CD14-positive monocyte (primary cell): Measurements from ENCODE around the gene LMBRD1. TPM values are rescaled to one million over a fixed set of nuclear protein-coding genes. Genes with fewer than 3 reads are reported as not detected.

Experiments used
- DNase-seq, 3 donors: peaks; one replicate each; pipeline ENCODE4 v3.0.0-alpha.2; 2011 to 2022
- H2AFZ ChIP-seq: 2 replicates; pipeline ENCODE4 v1.6.0; 2012; ENCODE audit warnings: mild to moderate bottlenecking, low read depth, low read length, inconsistent platforms; ENCODE audit not compliant: insufficient read depth, poor library complexity, severe bottlenecking
- H3K27ac ChIP-seq, 2 donors: 1 replicate in 1 of 2; 2 replicates in 1 of 2; pipeline ENCODE4 v1.5.1; 2012 to 2013; ENCODE audit warnings: low read length in 2 of 2, control low read depth in 1 of 2, inconsistent platforms in 1 of 2, low read depth in 1 of 2, mild to moderate bottlenecking in 1 of 2
- H3K27me3 ChIP-seq, 2 donors: one replicate each; pipeline versions ENCODE4 v1.6.0 to v1.6.1; 2011 to 2013; ENCODE audit warnings: low read length in 2 of 2; ENCODE audit not compliant: control insufficient read depth in 2 of 2, insufficient read depth in 2 of 2
- H3K36me3 ChIP-seq, 2 donors: replicated peaks in 1 of 2; 1 replicate in 1 of 2; 2 replicates in 1 of 2; pipeline versions ENCODE4 v1.5.1 to v1.6.1; 2012 to 2013; ENCODE audit warnings: low read length in 2 of 2, control low read depth in 1 of 2, inconsistent platforms in 1 of 2, mild to moderate bottlenecking in 1 of 2; ENCODE audit not compliant: insufficient read depth in 2 of 2, control insufficient read depth in 1 of 2
- H3K4me1 ChIP-seq, 2 donors: 1 replicate in 1 of 2; 2 replicates in 1 of 2; pipeline versions ENCODE4 v1.5.1 to v1.6.1; 2012 to 2013; ENCODE audit warnings: low read length in 2 of 2, control low read depth in 1 of 2, inconsistent platforms in 1 of 2, mild to moderate bottlenecking in 1 of 2, moderate library complexity in 1 of 2; ENCODE audit not compliant: insufficient read depth in 2 of 2, control insufficient read depth in 1 of 2
- H3K4me2 ChIP-seq: replicated peaks from 2 replicates; pipeline ENCODE3; 2012; ENCODE audit warnings: low read length, moderate library complexity, mild to moderate bottlenecking; ENCODE audit not compliant: poor library complexity, severe bottlenecking; ENCODE audit errors: extremely low read depth
- H3K4me3 ChIP-seq, 3 experiments: fragments of 200-600 bp in 1 of 3; sonication (generic) in 1 of 3; replicated peaks in 1 of 3; 1 replicate in 2 of 3; 2 replicates in 1 of 3; pipeline ENCODE4 v1.5.1; 2011 to 2013; ENCODE audit warnings: low read length in 3 of 3, mild to moderate bottlenecking in 3 of 3, control low read depth in 2 of 3, low read depth in 2 of 3, inconsistent platforms in 1 of 3, moderate library complexity in 1 of 3
- H3K79me2 ChIP-seq: 2 replicates; pipeline ENCODE4 v1.6.0; 2012; ENCODE audit warnings: mild to moderate bottlenecking, control low read depth, inconsistent platforms, low read length, moderate library complexity; ENCODE audit not compliant: insufficient read depth
- H3K9ac ChIP-seq: 2 replicates; pipeline ENCODE4 v1.6.0; 2017; ENCODE audit warnings: low read length, mild to moderate bottlenecking; ENCODE audit not compliant: insufficient read depth, poor library complexity, severe bottlenecking
- H3K9me3 ChIP-seq, 2 donors: replicated peaks in 1 of 2; 1 replicate in 1 of 2; 2 replicates in 1 of 2; pipeline versions ENCODE4 v1.5.1 to v1.6.1; 2012 to 2013; ENCODE audit warnings: low read length in 2 of 2, control low read depth in 1 of 2; ENCODE audit not compliant: control insufficient read depth in 1 of 2, insufficient read depth in 1 of 2
- H4K20me1 ChIP-seq: 2 replicates; pipeline ENCODE4 v1.6.0; 2012; ENCODE audit warnings: mild to moderate bottlenecking, low read length, control low read depth, moderate library complexity; ENCODE audit not compliant: insufficient read depth
- H3K27ac Mint-ChIP-seq, 7 donors: one replicate each; pipeline ENCODE4 v1.8.0; 2020; ENCODE audit warnings: mild to moderate bottlenecking in 7 of 7, mixed read lengths in 7 of 7, moderate library complexity in 6 of 7, inconsistent platforms in 2 of 7
- H3K27me3 Mint-ChIP-seq, 3 donors: one replicate each; pipeline ENCODE4 v1.8.0; 2021 to 2022; ENCODE audit warnings: low read depth in 3 of 3, mild to moderate bottlenecking in 3 of 3, mixed read lengths in 3 of 3, moderate library complexity in 3 of 3, inconsistent platforms in 1 of 3
- H3K36me3 Mint-ChIP-seq, 2 donors: one replicate each; pipeline ENCODE4 v1.8.0; 2020; ENCODE audit warnings: mixed read lengths in 2 of 2, inconsistent platforms in 1 of 2, mild to moderate bottlenecking in 1 of 2
- H3K4me1 Mint-ChIP-seq: one replicate; pipeline ENCODE4 v1.8.0; 2020; ENCODE audit warnings: mild to moderate bottlenecking, mixed read lengths
- H3K4me3 Mint-ChIP-seq, 2 donors: one replicate each; pipeline ENCODE4 v1.8.0; 2020; ENCODE audit warnings: mild to moderate bottlenecking in 2 of 2, mixed read lengths in 2 of 2, moderate library complexity in 1 of 2
- H3K9me3 Mint-ChIP-seq, 7 donors: one replicate each; pipeline ENCODE4 v1.8.0; 2020 to 2022; ENCODE audit warnings: mixed read lengths in 7 of 7, mild to moderate bottlenecking in 6 of 7, moderate library complexity in 6 of 7, inconsistent platforms in 2 of 7
- WGBS: methylation state at CpG from one replicate; pipeline ENCODE4 v1.1.5; 2013; ENCODE audit warnings: missing lambda C conversion rate; ENCODE audit not compliant: insufficient coverage; 5-methylcytosine and 5-hydroxymethylcytosine counted together
- intact Hi-C, 2 donors: fragments of 100-400 bp; cut with micrococcal nuclease; formaldehyde crosslinking; loops; one replicate each; pipeline versions ENCODE4 v1.15.0 to v1.15.1; 2023
- polyA plus RNA-seq, 3 donors: library from polyadenylated mRNA; depleted of rRNA in 1 of 3; unstranded in 2 of 3; stranded (reverse) in 1 of 3; fragments of 300-500 nt in 2 of 3; fragments of >200 nt in 1 of 3; fragmentation: Illumina TruSeq in 2 of 3; gene quantifications; 1 replicate in 2 of 3; 2 replicates in 1 of 3; pipeline ENCODE4 v1.2.3, GENCODE V29; 2012 to 2021
- TF ChIP-seq, protein P1 (sequence below): fragments of 200-600 bp; IDR thresholded peaks from one replicate; pipeline ENCODE4 v1.8.0; 2022; ENCODE audit warnings: antibody characterized with exemption, mild to moderate bottlenecking

LMBRD1 gene
- polyA plus RNA-seq, 3 donors = 24.7 to 71.6 (median 64.2) TPM

DNA sequence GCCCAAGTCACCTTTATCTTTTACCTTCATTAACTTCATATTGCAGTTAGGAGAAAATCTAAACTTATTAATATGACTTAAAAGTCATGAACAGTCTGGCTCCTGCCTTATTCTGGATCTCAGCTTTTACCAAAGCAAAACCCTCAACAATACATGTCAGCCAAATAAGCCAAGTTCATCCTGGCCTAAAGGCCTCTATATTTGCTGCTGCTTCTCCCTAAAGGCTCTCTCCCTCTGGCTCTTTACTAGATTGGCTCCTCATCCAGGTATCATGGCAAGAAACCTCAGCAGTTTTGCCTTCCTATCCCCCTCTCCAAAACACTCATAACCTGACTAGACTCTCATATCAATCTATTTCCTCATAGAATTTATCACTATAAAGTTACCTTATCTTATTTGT is 11.1 kb downstream of the LMBRD1 start:
- peaks cover 18 to 23% of the 10 kb centered on the region in 2 donors for H3K36me3 Mint-ChIP-seq
- Histone ChIP-seq H3K79me2 (peaks cover 25% of the 10 kb centered on the region), H3K27me3 (no peaks in the 10 kb centered on the region), H3K4me3 (no peak overlapping the region), H3K4me1 (peaks cover 12 to 18% of the 10 kb centered on the region in 2 donors), H3K36me3 (peaks cover 5 to 25% of the 10 kb centered on the region in 2 donors), H3K9me3 (no peaks in the 10 kb centered on the region), H2AFZ (no peak overlapping the region), H3K27ac (no peak overlapping the region), H3K9ac (no peak overlapping the region), H3K4me2 (no peak overlapping the region), H4K20me1 (peaks cover 82% of the 10 kb centered on the region)
- H3K27me3 Mint-ChIP-seq = no peaks in the 10 kb centered on the region
- H3K27ac Mint-ChIP-seq = peak overlapping the region in 2 of 7 donors; percentile 40 to 47
- H3K4me3 Mint-ChIP-seq = no peak overlapping the region
- intact Hi-C loops = no loop called here
- peaks cover 24% of the 10 kb centered on the region for H3K4me1 Mint-ChIP-seq
- TF ChIP-seq, protein P1, sequence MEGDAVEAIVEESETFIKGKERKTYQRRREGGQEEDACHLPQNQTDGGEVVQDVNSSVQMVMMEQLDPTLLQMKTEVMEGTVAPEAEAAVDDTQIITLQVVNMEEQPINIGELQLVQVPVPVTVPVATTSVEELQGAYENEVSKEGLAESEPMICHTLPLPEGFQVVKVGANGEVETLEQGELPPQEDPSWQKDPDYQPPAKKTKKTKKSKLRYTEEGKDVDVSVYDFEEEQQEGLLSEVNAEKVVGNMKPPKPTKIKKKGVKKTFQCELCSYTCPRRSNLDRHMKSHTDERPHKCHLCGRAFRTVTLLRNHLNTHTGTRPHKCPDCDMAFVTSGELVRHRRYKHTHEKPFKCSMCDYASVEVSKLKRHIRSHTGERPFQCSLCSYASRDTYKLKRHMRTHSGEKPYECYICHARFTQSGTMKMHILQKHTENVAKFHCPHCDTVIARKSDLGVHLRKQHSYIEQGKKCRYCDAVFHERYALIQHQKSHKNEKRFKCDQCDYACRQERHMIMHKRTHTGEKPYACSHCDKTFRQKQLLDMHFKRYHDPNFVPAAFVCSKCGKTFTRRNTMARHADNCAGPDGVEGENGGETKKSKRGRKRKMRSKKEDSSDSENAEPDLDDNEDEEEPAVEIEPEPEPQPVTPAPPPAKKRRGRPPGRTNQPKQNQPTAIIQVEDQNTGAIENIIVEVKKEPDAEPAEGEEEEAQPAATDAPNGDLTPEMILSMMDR = no peak
- no peak for DNase-seq
- H3K9me3 Mint-ChIP-seq = no peaks in the 10 kb centered on the region

DNA sequence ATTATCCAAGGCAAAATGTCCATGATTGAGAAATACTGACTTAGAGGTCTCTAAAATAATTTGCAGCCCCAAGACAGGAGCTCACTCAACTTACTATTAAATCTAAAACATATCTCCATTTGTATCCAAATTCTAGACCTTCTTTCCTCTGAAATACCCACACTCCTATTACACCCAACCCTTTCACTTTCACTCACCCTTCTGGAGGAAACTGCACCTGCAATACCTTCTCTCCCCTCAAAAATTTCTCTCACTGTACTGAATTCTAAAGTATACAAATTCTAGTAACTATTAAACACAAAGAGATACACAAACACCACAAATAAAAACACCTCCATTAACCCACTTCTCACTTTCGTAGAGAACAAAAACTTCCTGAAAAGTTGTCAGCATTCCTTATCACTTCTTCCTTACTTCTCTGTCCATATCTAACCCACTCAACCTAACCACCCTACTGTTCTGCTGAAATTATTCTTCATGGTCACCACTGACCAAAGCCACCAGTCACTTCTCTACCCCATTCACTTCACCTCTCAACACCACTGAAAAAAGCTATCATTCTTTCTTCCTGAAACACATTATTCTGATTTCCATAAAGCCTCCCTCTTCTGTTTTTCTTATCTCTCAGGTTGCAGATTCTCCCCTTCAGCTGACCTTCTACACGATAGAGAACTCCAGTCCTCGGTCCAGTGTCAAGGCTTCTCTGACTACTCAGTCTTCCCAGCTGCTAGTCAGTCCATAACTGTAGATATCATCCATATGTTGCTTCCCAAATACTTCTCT is 12.0 kb downstream of the LMBRD1 start:
- H3K4me3 ChIP-seq = no peak overlapping the region
- TF ChIP-seq, protein P1 = no peak
- H3K36me3 ChIP-seq = peaks cover 13 to 34% of the 10 kb centered on the region in 2 donors
- intact Hi-C loops = no loop called here
- peaks cover 24 to 32% of the 10 kb centered on the region in 2 donors for H3K36me3 Mint-ChIP-seq
- DNase-seq = no peak
- no peaks in the 10 kb centered on the region for H3K27me3 ChIP-seq
- H2AFZ ChIP-seq = no peak overlapping the region
- peaks cover 17% of the 10 kb centered on the region for H3K4me1 Mint-ChIP-seq
- no peaks in the 10 kb centered on the region for H3K27me3 Mint-ChIP-seq
- peaks cover 16% of the 10 kb centered on the region for H3K79me2 ChIP-seq
- no peak overlapping the region for H3K9ac ChIP-seq
- H3K9me3 ChIP-seq = no peaks in the 10 kb centered on the region
- no peaks in the 10 kb centered on the region for H3K9me3 Mint-ChIP-seq
- H3K27ac ChIP-seq = no peak overlapping the region
- H4K20me1 ChIP-seq = peaks cover 87% of the 10 kb centered on the region
- H3K4me1 ChIP-seq = peaks cover 9 to 10% of the 10 kb centered on the region in 2 donors
- H3K27ac Mint-ChIP-seq = no peak overlapping the region
- no peak overlapping the region for H3K4me3 Mint-ChIP-seq
- H3K4me2 ChIP-seq = no peak overlapping the region
- 48% methylated on average over 3 of the region's 3 CpGs for WGBS
